Right lobe of liver (tissue), 6 donors: ENCODE measurements around the gene M1AP. TPM values are rescaled to one million over a fixed set of nuclear protein-coding genes. Genes with fewer than 3 reads are reported as not detected.
A peak's percentile ranks its signal among the peaks of the same experiment; 100 is the strongest.

Experiments used
- ATAC-seq, 4 donors: fragments of 200-7000 bp; cut with Tn5 transposase; one replicate each; pipeline ENCODE4 v1.9.1; 2020; ENCODE audit warnings: mild to moderate bottlenecking in 4 of 4, moderate library complexity in 4 of 4
- DNase-seq, 3 donors: peaks; one replicate each; pipeline ENCODE4 v3.0.0-alpha.2; 2020
- H3K27ac ChIP-seq, 3 donors: fragments of 200-600 bp; one replicate each; pipeline ENCODE4 v1.8.0; 2022
- H3K27me3 ChIP-seq, 2 donors: fragments of 200-600 bp; one replicate each; pipeline ENCODE4 v1.8.0; 2022
- H3K36me3 ChIP-seq, 4 donors: fragments of 200-600 bp; sonication (generic) in 1 of 4; one replicate each; pipeline versions ENCODE4 v1.5.1 to v1.8.0; 2017 to 2022; ENCODE audit warnings: control low read depth in 1 of 4
- H3K4me1 ChIP-seq, 4 donors: fragments of 200-600 bp; sonication (generic) in 1 of 4; one replicate each; pipeline versions ENCODE4 v1.5.1 to v1.8.0; 2017 to 2022; ENCODE audit warnings: control low read depth in 1 of 4
- H3K4me3 ChIP-seq, 3 donors: fragments of 200-600 bp; one replicate each; pipeline ENCODE4 v1.8.0; 2022
- H3K9me3 ChIP-seq, 4 donors: fragments of 200-600 bp; sonication (generic) in 1 of 4; one replicate each; pipeline versions ENCODE4 v1.5.1 to v1.8.0; 2017 to 2022; ENCODE audit warnings: control low read depth in 1 of 4
- CTCF ChIP-seq, 4 donors: fragments of 200-600 bp in 3 of 4; fragments of 450-650 bp in 1 of 4; IDR thresholded peaks; one replicate each; pipeline versions ENCODE4 v1.5.1 to v1.8.0; 2016 to 2022; ENCODE audit warnings: antibody characterized with exemption in 4 of 4, mild to moderate bottlenecking in 2 of 4
- POLR2A ChIP-seq: fragments of 450-650 bp; IDR thresholded peaks from one replicate; pipeline ENCODE4 v1.6.1; 2017; ENCODE audit warnings: antibody characterized with exemption, mild to moderate bottlenecking
- WGBS: methylation state at CpG from one replicate; pipeline ENCODE4 v1.1.6; 2018; ENCODE audit warnings: low coverage, low lambda C conversion rate; ENCODE audit not compliant: insufficient coverage; ENCODE audit errors: missing lambda C conversion rate; 5-methylcytosine and 5-hydroxymethylcytosine counted together
- intact Hi-C, 2 donors: fragments of 100-400 bp; cut with DNase I; formaldehyde crosslinking; loops; one replicate each; pipeline versions ENCODE4 v1.11.2 to v1.14.1; 2022
- total RNA-seq, 6 experiments: library from RNA; depleted of rRNA in 2 of 6; stranded (reverse); fragments of >200 nt in 2 of 6; fragmentation: NEBNext Ultra II Directional in 3 of 6; extraction: Animal tissue kit (Norgen Biotek cat#: 25700) in 3 of 6; gene quantifications; one replicate each; pipeline versions ENCODE4 v1.1.0 to v1.2.4, GENCODE V29; 2016 to 2023
- donor health status: DM: no; HTN: yes; CAD: no.
- donor health status: DM: no; HTN: no; CAD: no.
- donor health status: DM: no; HTN: no; CAD: no.
- donor health status: DM: no; HTN: yes; CAD: no.
- donor health status: DM: no; HTN: yes; CAD: no.

Gene M1AP
- total RNA-seq, 6 experiments from 2014 or later, result not detected

GRCh38 chr2:74581463-74581862 lies 66.7 kb downstream of the M1AP start:
- Histone ChIP-seq H3K4me1 (no peaks in the 10 kb centered on the region), H3K9me3 (no peaks in the 10 kb centered on the region), H3K4me3 (no peak overlapping the region), H3K27ac (no peak overlapping the region), H3K36me3 (no peaks in the 10 kb centered on the region), H3K27me3 (no peaks in the 10 kb centered on the region)
- WGBS, result 80% methylated on average over 3 of the region's 3 CpGs
- intact Hi-C loops, result no loop called here
- TF ChIP-seq POLR2A (no peak), CTCF (IDR thresholded peaks at IDR 0.05) (no peak)
- no peak for ATAC-seq
- no peak for DNase-seq

GRCh38 chr2:74578408-74578807 lies 69.7 kb downstream of the M1AP start:
- TF ChIP-seq POLR2A (no peak), CTCF (IDR thresholded peaks at IDR 0.05) (no peak)
- Histone ChIP-seq H3K9me3 (no peaks in the 10 kb centered on the region), H3K4me1 (no peaks in the 10 kb centered on the region), H3K36me3 (no peaks in the 10 kb centered on the region), H3K4me3 (no peak overlapping the region), H3K27ac (no peak overlapping the region), H3K27me3 (no peaks in the 10 kb centered on the region)
- 65% methylated on average over 3 of the region's 3 CpGs for WGBS
- intact Hi-C loops, result no loop called here
- no peak for ATAC-seq
- DNase-seq, result no peak

- peak; percentile 59 to 69 (median 64) for ATAC-seq
- DNase-seq, result no peak
- no peaks in the 10 kb centered on the region for H3K27me3 ChIP-seq
- H3K36me3 ChIP-seq, result no peaks in the 10 kb centered on the region
- H3K27ac ChIP-seq, result peak overlapping the region in 1 of 3 donors; percentile 49
- TF ChIP-seq CTCF (IDR thresholded peaks at IDR 0.05) (no peak), POLR2A (no peak)
- H3K4me1 ChIP-seq, result no peaks in the 10 kb centered on the region
- no peaks in the 10 kb centered on the region for H3K9me3 ChIP-seq
- intact Hi-C loops, result no loop called here
- WGBS, result 27% methylated on average over 2 of the region's 2 CpGs
- H3K4me3 ChIP-seq, result no peak overlapping the region
Measured at GRCh38 chr2:74577448-74577847, 70.7 kb downstream of the M1AP start.

- ATAC-seq (peak; percentile 53 to 69 (median 64)), DNase-seq (no peak)
- WGBS, result 42% methylated on average over 1 of the region's 1 CpG
- Histone ChIP-seq H3K9me3 (no peaks in the 10 kb centered on the region), H3K4me1 (no peaks in the 10 kb centered on the region), H3K27ac (peak overlapping the region in 1 of 3 donors; percentile 49), H3K4me3 (no peak overlapping the region), H3K27me3 (no peaks in the 10 kb centered on the region), H3K36me3 (no peaks in the 10 kb centered on the region)
- no peak for TF ChIP-seq CTCF (IDR thresholded peaks at IDR 0.05)
- peak; percentile 24 for TF ChIP-seq POLR2A
- intact Hi-C loops, result no loop called here
Measured at GRCh38 chr2:74576863-74577229, 71.3 kb downstream of the M1AP start.
